ENCODE measurements around the gene APOA4. TPM values are rescaled to one million over a fixed set of nuclear protein-coding genes. Genes with fewer than 3 reads are reported as not detected.

The APOA4 gene
- total RNA-seq, 4 donors from 2014 or later: 2.6 to 3.5 TPM; not detected in 2

DNA sequence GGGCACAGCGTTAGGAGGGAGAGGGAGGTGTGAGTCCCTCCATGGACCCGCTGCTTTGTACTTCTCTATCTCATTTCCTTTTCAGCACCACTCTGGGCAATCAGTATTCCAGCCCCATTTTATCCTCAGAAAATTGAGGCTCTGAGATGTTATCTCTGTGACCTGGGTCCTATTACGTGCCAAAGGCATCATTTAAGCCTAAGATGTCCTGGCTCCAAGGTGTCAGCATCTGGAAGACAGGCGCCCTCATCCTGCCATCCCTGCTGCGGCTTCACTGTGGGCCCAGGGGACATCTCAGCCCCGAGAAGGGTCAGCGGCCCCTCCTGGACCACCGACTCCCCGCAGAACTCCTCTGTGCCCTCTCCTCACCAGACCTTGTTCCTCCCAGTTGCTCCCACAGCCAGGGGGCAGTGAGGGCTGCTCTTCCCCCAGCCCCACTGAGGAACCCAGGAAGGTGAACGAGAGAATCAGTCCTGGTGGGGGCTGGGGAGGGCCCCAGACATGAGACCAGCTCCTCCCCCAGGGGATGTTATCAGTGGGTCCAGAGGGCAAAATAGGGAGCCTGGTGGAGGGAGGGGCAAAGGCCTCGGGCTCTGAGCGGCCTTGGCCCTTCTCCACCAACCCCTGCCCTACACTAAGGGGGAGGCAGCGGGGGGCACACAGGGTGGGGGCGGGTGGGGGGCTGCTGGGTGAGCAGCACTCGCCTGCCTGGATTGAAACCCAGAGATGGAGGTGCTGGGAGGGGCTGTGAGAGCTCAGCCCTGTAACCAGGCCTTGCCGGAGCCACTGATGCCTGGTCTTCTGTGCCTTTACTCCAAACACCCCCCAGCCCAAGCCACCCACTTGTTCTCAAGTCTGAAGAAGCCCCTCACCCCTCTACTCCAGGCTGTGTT, 5.8 kb upstream of the APOA4 start:
- no peaks in the 10 kb centered on the region for H3K4me1 ChIP-seq
- no peak overlapping the region for H3K4me3 ChIP-seq
- ATAC-seq (no peak), DNase-seq (no peak)
- no peak overlapping the region for H3K27ac ChIP-seq
- intact Hi-C loops (cut with DNase I; ENCODE audit: low total_unique reads): no loop called here
- no peaks in the 10 kb centered on the region for H3K9me3 ChIP-seq
- in situ Hi-C loops (cut with MboI; ENCODE audit: low sequenced_read_pairs in 4 of 4): no loop called here
- TF ChIP-seq POLR2A (IDR thresholded peaks at IDR 0.05): no peak
- TF ChIP-seq, protein P1, sequence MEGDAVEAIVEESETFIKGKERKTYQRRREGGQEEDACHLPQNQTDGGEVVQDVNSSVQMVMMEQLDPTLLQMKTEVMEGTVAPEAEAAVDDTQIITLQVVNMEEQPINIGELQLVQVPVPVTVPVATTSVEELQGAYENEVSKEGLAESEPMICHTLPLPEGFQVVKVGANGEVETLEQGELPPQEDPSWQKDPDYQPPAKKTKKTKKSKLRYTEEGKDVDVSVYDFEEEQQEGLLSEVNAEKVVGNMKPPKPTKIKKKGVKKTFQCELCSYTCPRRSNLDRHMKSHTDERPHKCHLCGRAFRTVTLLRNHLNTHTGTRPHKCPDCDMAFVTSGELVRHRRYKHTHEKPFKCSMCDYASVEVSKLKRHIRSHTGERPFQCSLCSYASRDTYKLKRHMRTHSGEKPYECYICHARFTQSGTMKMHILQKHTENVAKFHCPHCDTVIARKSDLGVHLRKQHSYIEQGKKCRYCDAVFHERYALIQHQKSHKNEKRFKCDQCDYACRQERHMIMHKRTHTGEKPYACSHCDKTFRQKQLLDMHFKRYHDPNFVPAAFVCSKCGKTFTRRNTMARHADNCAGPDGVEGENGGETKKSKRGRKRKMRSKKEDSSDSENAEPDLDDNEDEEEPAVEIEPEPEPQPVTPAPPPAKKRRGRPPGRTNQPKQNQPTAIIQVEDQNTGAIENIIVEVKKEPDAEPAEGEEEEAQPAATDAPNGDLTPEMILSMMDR (IDR thresholded peaks at IDR 0.05 in 4 of 5, conservative IDR thresholded peaks at IDR 0.05 in 1 of 5): no peak
- H3K36me3 ChIP-seq: no peaks in the 10 kb centered on the region
- H3K27me3 ChIP-seq: no peaks in the 10 kb centered on the region

DNA sequence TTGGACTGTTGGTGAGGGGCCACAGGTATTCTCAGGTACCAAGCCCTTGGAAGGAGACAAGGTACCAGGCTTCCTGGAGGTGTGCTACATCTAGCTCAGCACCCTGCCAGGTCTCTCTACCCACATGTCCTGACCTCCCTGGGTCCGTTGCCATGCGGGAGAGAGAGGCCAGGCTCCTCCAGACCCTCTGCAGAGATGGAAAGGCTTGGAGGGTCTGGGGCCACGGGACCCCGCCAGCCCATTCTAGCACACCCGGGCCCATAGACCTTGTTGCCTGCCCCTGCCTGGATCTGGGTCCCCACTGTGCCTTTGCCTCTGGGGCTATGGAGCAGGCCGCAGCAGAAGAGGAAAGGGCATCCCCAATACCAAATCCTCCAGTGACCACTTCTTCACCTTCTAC, 4.4 kb upstream of the APOA4 start:
- no peak overlapping the region for H3K4me3 ChIP-seq
- DNase-seq: no peak
- H3K4me1 ChIP-seq: no peaks in the 10 kb centered on the region
- no peak for ATAC-seq
- in situ Hi-C loops (cut with MboI; ENCODE audit: low sequenced_read_pairs in 4 of 4): no loop called here
- intact Hi-C loops (cut with DNase I; ENCODE audit: low total_unique reads): no loop called here
- TF ChIP-seq, protein P1 (IDR thresholded peaks at IDR 0.05 in 4 of 5, conservative IDR thresholded peaks at IDR 0.05 in 1 of 5): no peak
- no peak for TF ChIP-seq POLR2A (IDR thresholded peaks at IDR 0.05)
- no peaks in the 10 kb centered on the region for H3K36me3 ChIP-seq
- no peaks in the 10 kb centered on the region for H3K9me3 ChIP-seq
- no peak overlapping the region for H3K27ac ChIP-seq
- H3K27me3 ChIP-seq: no peaks in the 10 kb centered on the region

DNA sequence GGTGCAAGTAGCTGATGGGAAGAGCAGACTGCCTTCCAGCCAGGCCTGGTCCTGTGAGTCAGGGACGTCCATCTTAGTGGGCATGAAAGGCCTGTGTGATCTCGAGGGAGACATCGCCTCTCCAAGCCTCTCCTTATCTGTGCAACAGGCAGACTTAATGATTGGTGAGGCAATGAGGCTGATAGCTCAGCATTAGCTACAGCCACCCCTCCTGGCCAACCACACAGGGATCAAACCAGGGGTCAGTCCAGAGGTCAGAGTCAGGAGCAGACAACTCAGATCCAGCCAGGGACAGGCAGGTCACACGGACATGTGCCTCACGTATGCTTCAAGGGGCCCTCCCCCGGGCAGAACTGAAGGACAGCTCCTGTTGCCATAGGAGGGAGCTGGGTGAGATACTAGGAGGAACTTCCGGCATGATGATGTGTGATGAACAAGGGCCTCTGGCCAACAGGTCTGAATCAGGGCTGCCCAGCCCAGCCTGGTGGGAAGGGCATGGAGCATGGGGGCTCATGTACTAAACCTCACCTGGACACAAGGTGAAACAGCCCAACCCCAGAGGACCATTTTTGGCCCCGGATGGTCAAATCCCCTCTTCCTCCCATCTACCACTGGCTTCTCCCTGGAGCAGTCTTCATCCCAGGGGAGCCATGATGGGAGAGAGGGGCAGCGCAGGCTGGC, 3.8 kb upstream of the APOA4 start:
- ATAC-seq: no peak
- no peak for DNase-seq
- intact Hi-C loops (cut with DNase I; ENCODE audit: low total_unique reads): no loop called here
- Histone ChIP-seq H3K9me3 (no peaks in the 10 kb centered on the region), H3K36me3 (no peaks in the 10 kb centered on the region), H3K4me3 (no peak overlapping the region), H3K27me3 (no peaks in the 10 kb centered on the region), H3K27ac (no peak overlapping the region), H3K4me1 (no peaks in the 10 kb centered on the region)
- no peak for TF ChIP-seq POLR2A (IDR thresholded peaks at IDR 0.05)
- TF ChIP-seq, protein P1 (IDR thresholded peaks at IDR 0.05 in 4 of 5, conservative IDR thresholded peaks at IDR 0.05 in 1 of 5): no peak
- in situ Hi-C loops (cut with MboI; ENCODE audit: low sequenced_read_pairs in 4 of 4): no loop called here

DNA sequence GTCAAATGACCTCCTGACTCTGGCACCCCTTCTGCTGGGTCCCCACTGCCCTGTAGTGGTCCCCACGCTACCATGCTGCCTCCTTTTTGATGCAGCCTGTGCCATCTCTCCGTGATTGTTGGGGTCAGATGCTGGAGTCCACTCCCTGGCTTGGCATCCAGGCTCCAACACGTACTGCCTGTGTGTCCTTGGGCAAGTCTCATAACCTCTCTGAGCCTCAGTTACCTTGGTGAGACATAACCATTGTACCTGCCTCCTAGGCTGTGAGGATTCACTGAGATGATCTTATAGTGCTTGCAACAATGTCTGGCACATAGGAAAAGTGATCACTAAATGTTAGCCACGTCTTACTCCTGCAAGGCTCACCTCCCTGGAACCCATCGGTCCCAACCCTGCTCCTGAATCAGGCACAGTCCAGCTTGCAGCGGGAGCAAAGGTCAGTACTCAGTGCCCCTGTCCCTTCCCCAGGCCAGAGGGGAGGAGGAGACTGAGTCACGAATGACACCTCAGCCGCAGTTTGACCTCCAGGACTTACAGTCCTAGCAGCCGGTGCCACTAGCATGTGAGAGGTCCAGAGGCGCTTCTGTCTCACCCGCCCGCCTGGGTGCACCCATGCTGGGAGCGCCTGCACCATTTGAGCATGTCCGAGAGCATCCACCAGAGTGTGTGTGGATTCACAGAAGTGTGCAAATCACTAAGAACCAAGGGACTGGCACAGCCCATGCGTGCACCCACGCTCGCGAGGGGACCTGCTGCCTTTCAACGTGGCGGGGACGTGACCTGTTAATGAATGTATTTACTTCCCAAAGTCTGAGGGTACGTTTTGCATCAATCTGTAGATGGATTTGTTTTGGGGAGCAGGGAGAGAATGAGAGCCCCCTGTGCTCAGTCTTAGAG, 3.0 kb upstream of the APOA4 start:
- no peaks in the 10 kb centered on the region for H3K27me3 ChIP-seq
- TF ChIP-seq, protein P1 (IDR thresholded peaks at IDR 0.05 in 4 of 5, conservative IDR thresholded peaks at IDR 0.05 in 1 of 5): no peak
- TF ChIP-seq POLR2A (IDR thresholded peaks at IDR 0.05): no peak
- H3K4me1 ChIP-seq: no peaks in the 10 kb centered on the region
- intact Hi-C loops (cut with DNase I; ENCODE audit: low total_unique reads) (no loop called here), in situ Hi-C loops (cut with MboI; ENCODE audit: low sequenced_read_pairs in 4 of 4) (no loop called here)
- no peaks in the 10 kb centered on the region for H3K36me3 ChIP-seq
- H3K27ac ChIP-seq: no peak overlapping the region
- H3K9me3 ChIP-seq: no peaks in the 10 kb centered on the region
- DNase-seq (no peak), ATAC-seq (no peak)
- H3K4me3 ChIP-seq: no peak overlapping the region
